DMS153 treated with DMSO at 0.1 percent for 48 hours (cell line): ENCODE data around the gene DBNL.

ENCODE experiments used
- DNase-seq: peaks from one replicate; lab custom pipeline; 2025; ENCODE audit not compliant: unreplicated experiment; lab: John Stamatoyannopoulos, UW

Gene DBNL

DNA sequence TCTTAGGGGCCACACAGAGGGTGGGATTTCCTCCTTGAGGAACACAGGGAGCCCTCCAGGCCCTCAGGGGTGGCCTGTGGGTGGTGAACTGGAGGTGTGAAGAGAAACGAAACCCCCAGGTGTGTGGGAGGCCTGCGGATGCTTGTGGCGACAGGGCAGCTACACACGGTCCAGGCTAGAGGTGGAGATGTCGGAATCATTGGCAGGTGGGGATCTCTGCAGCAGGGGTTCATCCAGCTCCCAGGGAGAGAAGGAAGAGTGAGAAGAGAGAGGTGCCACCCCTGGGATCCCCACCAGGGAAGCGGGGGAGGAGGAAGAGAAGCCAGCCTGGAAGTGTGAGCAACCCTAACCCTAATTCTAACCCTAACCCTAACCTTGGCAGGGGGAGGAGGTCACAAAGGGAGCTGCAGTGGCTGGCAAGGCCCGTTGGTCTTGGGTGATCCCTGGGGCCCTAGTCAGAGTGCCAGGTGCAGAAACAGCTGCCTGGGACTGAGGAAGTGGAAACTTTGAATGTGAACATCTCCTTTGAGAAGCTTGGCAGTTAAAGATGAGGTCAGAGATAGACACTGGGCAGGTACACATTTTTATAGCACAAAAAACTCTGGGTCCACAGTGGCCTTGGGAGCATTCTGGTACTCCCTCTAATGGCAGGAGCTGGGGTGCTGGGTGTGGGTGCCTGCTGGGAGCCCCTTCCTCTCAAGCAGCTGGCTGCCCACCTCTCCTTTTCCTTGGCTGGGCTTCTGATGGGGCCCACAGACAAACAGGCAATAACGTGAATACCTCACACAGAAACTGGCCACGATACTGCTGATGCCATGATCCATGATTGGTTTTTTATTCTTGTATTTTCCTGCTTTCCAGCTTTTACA lies 52.8 kb downstream of the DBNL start:
- DNase-seq: no peak

DNA sequence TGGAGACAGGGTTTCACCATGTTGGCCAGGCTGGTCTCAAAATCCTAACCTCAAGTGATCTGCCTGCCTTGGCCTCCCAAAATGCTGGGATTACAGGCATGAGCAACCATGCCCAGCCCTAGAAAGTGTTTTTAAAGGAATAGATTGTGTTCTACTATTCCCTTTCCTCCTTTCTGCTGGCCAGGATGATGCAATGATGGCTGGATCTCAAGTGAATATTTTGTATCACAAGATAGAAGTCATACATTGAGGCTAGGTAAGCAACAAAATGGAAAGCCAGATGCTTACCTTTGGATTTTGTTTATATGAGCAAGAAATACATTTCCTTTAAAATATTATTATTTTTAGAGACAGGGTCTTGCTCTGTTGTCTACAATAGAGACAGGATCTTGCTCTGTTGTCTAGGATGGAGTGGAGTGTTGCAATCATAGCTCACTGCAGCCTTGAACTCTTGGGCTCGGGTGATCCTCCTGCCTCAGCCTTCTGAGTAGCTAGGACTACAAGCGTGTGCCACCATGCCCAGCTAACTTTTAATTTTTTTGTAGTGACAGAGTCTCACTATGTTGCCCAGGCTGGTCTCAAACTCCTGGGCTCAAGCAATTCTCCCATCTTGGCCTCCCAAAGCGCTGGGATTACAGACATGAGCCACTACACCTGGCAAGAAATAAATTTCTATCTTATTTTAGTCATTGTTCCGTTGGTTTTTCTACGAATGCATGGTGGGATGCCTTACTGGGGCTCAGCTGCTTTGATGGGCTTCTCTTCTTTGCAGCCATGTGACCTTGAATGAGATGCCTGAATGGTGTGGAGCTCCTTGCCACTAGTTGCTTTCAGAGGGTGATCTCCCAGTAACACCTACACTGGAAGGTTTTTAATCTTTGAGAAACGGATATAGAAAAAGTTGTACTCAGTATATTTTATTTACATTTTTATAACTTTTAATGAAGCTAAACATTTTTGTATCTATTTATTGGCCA lies 53.9 kb downstream of the DBNL start:
- DNase-seq: no peak

DNA sequence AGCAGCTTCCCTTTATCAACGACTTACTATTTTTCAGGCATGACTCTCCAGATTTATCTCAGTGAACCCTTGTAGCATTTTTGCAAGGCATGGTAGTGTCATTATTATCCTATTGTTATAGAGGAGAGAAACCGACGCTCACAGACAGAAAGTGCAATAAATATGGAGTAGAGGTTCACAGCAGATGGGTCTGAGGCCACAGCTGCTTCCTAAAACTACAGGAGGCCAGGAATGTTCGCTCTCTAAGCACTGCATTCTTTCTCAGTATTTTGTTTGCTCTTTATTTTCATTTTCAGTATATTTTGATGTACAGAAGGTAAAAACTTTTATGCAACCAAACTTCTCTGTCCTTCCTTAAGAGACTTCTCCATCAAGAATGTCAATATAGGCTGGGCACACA lies 55.2 kb downstream of the DBNL start:
- DNase-seq: no peak

DNA sequence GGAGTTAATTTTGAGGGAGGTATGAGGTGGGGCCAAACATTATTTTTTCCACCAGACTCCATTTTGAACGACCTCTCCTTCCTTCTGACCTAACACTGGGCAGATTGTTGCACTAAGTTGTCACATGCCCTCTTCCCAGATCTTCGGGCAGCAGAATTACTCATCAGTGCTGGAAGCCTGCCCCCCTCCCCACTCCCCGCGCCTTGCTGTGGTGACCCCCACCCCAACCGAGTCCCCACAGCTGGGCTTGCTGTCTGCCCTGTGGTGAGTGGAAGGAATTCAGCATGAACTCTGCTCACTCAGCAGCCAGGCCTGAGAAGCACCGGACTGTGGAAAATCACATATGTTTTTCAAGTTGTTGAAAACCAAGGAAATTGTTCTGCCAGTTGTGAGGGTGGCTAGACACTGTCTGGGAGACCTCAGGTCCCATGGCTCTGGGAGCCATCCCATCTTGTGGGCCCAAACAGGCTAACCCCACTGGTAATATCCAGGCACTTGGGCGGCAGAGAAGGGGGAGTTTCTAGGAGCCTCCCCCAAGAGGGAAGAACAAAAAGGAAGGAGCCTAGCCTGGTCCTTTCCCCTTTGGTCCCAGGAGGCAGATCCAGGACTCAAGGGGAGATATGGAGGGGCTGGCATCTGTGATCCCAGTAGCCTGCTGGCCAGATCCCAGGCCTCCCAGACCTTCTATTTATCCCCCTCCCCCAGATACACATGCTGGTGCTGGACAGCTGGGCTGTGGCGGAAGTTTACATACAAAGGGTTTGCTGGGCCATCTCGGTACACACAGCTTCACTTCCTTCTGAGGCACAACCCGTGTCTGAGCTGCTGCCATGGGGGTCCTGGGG lies 56.2 kb downstream of the DBNL start:
- no peak for DNase-seq

DNA sequence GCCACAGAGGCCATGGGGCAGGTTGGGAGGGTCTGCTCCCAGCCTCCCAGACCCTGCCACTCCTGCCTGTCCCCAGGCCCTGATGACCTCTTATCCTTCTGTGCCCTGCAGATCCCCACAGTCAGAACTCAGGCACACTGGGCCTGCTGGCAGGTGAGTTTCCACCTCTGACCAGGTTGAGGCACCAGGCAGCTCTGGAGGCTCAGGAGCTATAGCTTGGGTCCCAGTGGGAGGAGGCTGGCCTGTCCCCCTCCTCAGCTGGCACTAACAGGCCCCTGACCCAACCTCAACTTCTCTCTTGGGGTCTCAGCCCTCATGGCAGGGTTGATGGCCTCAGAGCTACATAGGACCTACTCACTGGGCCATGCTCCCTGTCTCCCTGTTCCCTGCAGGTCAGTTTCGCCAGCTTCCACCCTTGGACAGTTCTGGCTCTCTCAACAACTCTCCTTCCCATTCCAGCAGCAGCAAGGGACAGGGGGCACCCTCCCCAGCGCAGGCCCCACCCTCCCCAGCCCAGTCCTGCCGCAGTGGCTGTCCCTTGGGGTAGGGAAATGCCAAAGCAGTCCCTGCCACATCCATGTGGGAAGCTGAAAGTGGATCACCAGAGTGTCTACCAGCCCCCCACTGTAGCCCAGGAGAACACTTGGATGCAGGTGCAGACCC lies 56.9 kb downstream of the DBNL start:
- no peak for DNase-seq

DNA sequence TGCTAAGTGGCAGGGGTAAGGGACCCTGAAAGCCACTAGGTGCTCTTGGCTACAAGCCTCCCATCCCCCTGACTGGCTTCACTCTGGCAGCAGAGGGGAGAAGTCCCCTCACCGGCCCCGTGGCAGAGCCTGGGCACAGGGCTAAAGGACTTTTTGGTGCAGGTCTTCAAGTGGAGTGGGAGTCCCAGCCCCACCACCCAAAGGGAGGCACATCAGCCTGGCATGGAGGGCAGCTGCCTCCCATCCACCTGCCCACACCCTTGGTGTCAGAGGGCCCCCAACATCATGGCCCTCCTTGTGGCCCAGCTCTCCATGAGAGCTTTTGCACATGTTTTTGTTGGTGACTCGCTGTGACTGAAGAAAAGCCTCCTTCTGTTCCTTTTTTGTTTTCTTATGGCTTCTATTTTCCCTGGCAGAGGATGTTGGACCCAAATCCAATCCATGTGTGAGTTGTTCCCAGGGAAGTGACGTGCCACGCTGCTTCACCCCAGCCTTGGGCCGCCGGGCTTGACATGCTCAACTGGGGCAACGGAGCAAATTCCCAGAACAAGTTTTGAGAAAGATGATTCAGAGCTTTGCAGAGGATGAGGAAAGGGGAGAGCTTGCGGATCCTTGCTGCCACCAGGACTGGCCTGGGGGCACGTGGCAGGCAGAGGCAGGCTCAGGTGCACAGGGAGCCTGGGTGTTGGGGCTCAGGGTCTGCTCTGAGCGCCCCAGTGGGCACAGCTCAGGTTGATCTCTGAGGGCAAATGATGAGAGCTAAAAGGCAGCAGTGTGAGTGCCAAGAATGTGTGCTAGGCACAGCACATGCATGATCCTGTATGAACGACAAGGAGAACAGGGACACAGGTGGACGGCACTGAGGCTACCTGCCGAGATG lies 57.7 kb downstream of the DBNL start:
- no peak for DNase-seq

DNA sequence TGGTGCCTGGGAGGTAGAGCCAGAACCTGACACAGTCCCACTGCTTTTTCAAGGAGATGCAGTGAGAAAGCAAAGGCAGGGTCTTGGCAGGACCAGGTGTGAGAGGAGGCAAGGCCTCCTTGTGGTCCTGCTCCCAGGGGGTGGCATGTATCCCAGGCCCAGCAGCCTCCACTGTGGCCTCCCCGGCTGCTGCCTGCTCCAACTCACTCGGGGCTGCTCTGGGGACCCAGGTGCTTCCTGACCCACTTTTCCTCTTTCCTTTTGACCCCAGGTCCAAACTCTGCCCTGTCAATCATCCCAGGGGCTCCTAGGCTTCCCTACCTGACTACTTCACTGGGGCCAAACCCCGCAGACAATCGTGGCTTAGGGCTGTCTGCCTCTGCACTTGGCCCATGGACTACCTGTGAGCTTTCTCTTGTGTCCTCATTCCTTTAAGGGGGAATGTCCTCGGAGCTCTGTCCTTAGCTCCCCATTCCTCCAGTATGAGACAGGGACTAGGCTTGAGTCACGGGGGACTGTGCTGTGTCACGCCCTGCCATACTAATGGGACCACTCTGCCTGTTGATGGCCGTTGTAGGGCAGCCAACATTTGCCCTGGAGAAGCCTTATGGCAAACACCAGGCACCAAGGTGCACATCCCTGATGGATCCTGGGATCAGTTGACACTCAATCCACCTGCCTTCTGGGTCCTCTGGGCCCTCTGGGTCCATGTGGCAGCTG lies 58.5 kb downstream of the DBNL start:
- DNase-seq: no peak

DNA sequence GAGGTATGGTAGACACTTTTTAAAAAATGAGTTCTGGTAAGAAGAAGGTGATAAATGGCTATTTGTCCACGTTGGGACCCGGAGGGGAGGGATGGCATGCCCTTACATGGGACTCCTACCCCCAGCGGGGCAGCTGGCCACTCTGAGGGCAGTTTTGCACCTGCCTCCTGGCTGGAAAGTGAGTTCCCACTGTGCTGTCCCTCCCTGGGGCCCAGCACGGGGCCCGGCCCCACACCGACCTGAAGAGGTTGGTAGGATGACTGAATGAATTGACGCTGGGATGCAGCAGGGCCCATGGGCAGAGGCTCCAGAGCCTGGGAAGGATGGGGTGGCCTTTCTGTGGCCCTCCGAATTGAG lies 59.0 kb downstream of the DBNL start:
- no peak for DNase-seq

DNA sequence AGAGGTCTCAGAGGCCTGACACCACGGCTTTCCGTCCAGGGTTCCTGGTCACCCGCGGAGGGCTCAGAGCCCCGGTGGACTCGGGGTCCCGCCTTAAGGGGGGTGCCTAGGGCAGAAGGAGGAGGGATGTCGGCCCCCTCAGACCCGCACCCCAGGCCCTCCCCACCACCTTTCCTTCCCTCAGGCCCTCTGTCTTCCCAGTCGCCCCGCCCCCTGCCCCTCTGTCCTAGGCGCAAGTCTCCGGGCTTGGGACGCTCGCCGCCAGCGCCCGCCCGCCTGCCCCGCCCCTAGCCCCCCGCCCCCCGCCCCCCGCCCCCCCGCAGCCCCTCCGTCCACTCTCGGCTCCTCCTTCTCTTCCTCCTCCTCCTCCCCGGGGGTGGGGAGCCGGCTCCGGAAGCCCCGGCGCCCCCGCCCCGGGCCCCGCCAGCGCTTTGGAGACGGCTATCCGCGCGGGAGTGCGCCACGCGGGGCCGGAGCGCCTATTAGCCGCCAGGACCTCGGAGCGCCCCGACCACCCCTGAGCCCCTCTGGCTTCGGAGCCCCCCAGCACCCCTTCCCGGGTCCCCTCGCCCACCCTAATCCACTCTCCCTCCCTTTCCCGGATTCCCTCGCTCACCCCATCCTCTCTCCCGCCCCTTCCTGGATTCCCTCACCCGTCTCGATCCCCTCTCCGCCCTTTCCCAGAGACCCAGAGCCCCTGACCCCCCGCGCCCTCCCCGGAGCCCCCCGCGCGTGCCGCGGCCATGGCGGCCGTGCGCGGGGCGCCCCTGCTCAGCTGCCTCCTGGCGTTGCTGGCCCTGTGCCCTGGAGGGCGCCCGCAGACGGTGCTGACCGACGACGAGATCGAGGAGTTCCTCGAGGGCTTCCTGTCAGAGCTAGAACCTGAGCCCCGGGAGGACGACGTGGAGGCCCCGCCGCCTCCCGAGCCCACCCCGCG lies 59.7 kb downstream of the DBNL start, which contains the start of gene AEBP1:
Gene AEBP1 (plus strand): TSS at position 423 of the 937 bp plus-strand sequence. CDS start 321 bp downstream, at position 744.
- DNase-seq: no peak

DNA sequence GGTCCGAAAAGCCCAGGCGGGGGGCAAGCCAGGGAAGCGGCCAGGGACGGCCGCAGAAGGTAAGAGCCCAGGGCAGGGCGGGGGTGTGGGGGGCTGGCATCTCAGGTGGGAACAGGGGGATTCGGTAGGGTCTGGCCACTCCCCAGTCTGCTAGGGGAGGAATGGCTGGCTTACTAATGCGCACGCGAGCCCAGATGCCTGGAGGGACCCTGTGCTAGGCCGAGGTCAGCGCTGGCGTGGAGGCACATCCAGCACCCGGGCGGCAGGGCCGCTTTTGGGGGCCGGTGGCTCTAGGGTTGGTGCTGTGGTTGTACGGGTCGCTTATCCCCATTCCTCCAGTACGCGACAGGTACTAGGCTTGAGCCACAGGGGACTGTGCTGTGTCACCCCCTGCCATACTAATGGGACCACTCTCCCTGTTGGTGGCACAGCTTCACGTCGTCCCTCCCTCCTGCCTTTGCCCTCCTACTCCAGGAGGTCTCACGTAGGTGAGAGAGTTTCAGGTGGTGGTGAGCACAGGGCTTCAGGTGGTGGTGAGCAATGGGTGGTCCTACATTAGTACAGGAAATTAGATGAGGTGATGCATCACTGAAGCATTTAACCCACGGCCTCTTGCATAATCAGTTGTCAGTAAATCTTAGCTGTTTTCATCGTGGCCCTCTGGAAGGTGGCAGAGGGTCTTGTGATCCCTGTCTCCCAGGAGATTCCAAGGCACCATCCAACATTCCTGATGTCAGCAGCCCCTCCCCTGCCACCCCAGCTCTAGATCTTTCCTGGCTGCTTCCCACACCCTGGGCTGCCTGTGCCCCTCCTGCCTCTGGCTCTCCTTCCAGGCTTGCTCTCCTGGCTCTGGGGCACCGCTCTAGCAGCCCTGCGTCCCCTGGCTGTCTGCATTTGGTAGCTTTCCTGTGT lies 60.6 kb downstream of the DBNL start:
- no peak for DNase-seq

DNA sequence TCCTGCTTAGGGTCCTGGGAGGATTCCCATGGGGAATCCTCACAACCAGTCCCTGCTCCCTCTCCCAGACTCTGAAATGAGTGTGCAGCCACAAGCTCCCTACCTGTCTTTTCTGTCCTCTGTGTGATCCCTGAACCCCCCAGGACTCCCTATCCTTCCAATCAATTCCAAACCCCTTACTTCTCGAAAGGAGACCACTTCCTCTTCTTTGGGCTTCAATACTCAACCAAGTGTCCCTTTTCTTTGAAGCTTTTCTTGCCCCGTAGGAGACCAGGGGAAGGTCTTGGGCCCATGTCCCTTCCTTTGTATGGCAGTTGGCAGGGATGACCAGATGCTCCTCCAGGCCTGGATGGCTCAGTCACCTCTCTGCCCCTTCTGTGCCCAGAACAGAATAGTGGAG lies 61.3 kb downstream of the DBNL start:
- DNase-seq: no peak

DNA sequence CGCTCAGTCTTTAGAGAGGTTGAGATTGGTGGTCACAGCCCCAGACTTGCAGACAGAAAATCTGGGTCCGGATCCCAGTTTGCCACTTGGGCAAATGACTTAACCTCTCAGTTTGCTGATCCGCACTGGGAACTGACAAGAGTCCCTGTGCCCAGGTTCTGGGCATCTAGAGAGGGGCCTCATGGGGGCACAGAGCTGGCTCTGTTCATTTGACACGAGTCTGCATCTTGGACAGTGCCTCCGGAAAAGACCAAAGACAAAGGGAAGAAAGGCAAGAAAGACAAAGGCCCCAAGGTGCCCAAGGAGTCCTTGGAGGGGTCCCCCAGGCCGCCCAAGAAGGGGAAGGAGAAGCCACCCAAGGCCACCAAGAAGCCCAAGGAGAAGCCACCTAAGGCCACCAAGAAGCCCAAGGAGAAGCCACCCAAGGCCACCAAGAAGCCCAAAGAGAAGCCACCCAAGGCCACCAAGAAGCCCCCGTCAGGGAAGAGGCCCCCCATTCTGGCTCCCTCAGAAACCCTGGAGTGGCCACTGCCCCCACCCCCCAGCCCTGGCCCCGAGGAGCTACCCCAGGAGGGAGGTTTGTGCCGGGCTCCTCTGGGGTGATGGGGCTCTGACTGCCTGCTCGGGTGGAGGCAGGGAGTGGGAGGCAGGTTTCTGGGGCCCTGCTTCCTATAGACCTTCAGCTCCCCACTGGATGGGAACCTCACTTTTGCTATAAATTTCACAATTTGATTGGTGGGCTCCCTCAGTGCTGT lies 62.0 kb downstream of the DBNL start:
- no peak for DNase-seq

DNA sequence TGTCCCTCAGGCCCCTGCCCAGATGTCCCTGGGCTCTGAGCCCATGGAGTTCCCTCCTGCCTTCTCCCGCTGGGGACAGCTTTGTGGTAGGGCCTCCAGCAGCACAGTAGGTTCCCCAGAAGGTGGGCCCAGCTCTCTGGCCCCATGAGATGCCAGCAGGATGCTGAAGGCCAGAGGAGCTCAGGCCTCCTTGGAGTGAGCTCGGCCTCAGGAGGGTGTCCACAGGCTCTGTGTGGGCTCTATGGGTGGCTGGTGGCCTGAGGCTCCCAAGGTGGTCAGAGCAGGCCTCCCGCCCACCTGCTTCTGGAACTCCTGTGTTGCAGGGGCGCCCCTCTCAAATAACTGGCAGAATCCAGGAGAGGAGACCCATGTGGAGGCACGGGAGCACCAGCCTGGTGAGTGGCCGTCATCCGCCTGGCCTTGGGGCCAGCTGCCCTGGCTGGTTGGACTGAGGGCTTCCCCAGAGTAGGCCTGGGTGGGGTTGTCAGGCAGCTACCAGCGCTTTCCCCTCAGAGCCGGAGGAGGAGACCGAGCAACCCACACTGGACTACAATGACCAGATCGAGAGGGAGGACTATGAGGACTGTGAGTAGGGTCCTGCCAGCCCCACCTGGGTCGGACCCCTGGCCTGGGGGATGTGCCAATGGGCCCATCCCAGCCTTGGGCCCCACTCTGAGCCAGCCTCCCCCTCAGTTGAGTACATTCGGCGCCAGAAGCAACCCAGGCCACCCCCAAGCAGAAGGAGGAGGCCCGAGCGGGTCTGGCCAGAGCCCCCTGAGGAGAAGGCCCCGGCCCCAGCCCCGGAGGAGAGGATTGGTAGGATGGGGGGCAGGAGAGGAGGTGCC lies 62.8 kb downstream of the DBNL start:
- DNase-seq: no peak

DNA sequence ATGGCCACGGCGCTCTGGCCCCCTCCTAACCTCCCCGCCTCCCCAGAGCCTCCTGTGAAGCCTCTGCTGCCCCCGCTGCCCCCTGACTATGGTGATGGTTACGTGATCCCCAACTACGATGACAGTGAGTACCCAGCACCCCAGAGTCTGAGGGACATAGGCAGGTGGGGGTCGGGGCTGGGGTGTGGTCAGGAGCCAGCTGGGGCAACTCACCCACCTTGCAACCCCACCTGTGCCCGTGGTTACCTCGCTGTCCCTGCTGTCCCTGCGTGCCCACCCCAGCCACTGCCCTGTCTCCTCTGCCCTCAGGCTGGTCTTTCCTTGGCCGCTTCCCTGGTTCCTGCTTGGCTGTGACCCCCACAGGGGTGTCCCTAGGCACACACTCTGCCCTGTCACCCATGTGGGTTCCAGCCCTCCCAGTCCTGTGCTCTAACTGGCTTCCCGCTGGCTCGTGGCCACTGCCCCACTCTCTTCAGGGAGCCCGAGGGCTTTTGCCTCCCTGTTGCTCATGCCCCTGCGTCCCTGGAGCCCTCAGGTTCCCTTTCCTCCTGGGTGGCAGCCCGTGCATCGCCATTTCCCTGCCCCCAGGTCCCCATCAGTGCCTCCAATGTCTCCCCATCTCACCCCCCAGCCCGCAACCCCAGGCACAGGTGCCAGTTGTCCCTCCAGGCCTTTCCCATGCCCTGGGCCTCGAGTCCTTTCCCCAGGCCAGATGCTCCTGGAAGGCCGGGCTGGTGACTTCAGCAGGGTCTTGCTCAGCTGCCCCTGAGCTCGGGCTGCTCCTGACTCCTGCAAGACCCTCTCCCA lies 63.7 kb downstream of the DBNL start:
- no peak for DNase-seq
